HCT116 (cell line): Measurements from ENCODE around the gene SYNDIG1. TPM values are rescaled to one million over a fixed set of nuclear protein-coding genes. Genes with fewer than 3 reads are reported as not detected.

ENCODE experiments used
- ATAC-seq: fragments of 200-7000 bp; cut with Tn5 transposase; 2 replicates; pipeline ENCODE4 v1.9.1; 2020; ENCODE audit warnings: mild to moderate bottlenecking, moderate library complexity
- BruUV-seq: library from RNA; stranded (reverse); fragments of 400-500 nt; replicated peaks from 2 replicates; lab custom pipeline; 2021; lab: Mats Ljungman, UMichigan
- CTCF ChIA-PET: fragments of 300-600 bp; sonication (Branson Sonifier 250); formaldehyde crosslinking; loops from one replicate; lab custom pipeline; 2021; ENCODE audit warnings: antibody characterized with exemption; lab: Charles Lee
- POLR2A ChIA-PET: fragments of 300-600, 350-600 bp; sonication (Branson Sonifier 250); formaldehyde crosslinking; loops from one replicate; lab custom pipeline; 2021; ENCODE audit warnings: antibody characterized with exemption; lab: Charles Lee
- RAD21 ChIA-PET, 2 experiments: fragments of 300-600 bp; sonication (Branson Sonifier 250); formaldehyde crosslinking; loops; one replicate each; lab custom pipeline; 2023; ENCODE audit warnings: low total read pairs in 2 of 2; ENCODE audit not compliant: uncharacterized antibody in 2 of 2, unreplicated experiment in 2 of 2, low non-redundant PET in 1 of 2; lab: Charles Lee
- DNase-seq: peaks from one replicate; pipeline ENCODE4 v3.0.0-alpha.2; 2010; ENCODE audit warnings: low read depth, low spot score
- H2AFZ ChIP-seq: fragments of 200-600 bp; shearing (Covaris generic), sonication (generic); 2 replicates; pipeline ENCODE4 v1.6.1; 2017; ENCODE audit warnings: low read depth, mixed run types, mixed read lengths, antibody characterized with exemption, low read length; ENCODE audit not compliant: poor library complexity, severe bottlenecking
- H3K27ac ChIP-seq: 2 replicates; pipeline ENCODE4 v1.5.1; 2012; ENCODE audit warnings: low read depth, low read length
- H3K27me3 ChIP-seq: fragments of 200-600 bp; sonication (generic); 2 replicates; pipeline ENCODE4 v1.6.1; 2016; ENCODE audit warnings: mixed run types, low read length, mixed read lengths; ENCODE audit not compliant: insufficient read depth
- H3K36me3 ChIP-seq, 2 experiments: fragments of 200-500 bp in 1 of 2; fragments of 200-600 bp in 1 of 2; sonication (Bioruptor generic) in 1 of 2; sonication (generic) in 1 of 2; 2 replicates each; pipeline versions ENCODE4 v1.5.1 to v1.6.1; 2014 to 2016; ENCODE audit warnings: low read length in 2 of 2, inconsistent platforms in 1 of 2, mixed read lengths in 1 of 2, mixed run types in 1 of 2; ENCODE audit not compliant: insufficient read depth in 2 of 2, control insufficient read depth in 1 of 2
- H3K4me1 ChIP-seq, 2 experiments: fragments of 200-600 bp in 1 of 2; sonication (generic) in 1 of 2; 2 replicates each; pipeline versions ENCODE4 v1.5.1 to v1.6.1; 2012 to 2017; ENCODE audit warnings: low read length in 2 of 2, inconsistent platforms in 1 of 2, mild to moderate bottlenecking in 1 of 2, mixed read lengths in 1 of 2, mixed run types in 1 of 2, moderate library complexity in 1 of 2; ENCODE audit not compliant: insufficient read depth in 2 of 2, control insufficient read depth in 1 of 2
- H3K4me2 ChIP-seq: fragments of 200-600 bp; sonication (generic); 2 replicates; pipeline ENCODE4 v1.6.1; 2017; ENCODE audit warnings: mixed run types, low read length, mixed read lengths
- H3K4me3 ChIP-seq, 2 experiments: fragments of 200-600 bp in 1 of 2; sonication (generic) in 1 of 2; replicated peaks in 1 of 2; 2 replicates each; pipeline ENCODE4 v1.5.1; 2011 to 2016; ENCODE audit warnings: low read length in 2 of 2, control low read depth in 1 of 2, low read depth in 1 of 2, mild to moderate bottlenecking in 1 of 2, mixed read lengths in 1 of 2, mixed run types in 1 of 2
- H3K79me2 ChIP-seq: fragments of 200-600 bp; sonication (generic); 2 replicates; pipeline ENCODE4 v1.6.1; 2017; ENCODE audit warnings: mild to moderate bottlenecking, mixed run types, low read length, moderate library complexity, mixed read lengths; ENCODE audit not compliant: insufficient read depth
- H3K9ac ChIP-seq: fragments of 200-600 bp; sonication (generic); 2 replicates; pipeline ENCODE4 v1.6.1; 2016; ENCODE audit warnings: low read length, mixed read lengths
- H3K9me2 ChIP-seq: fragments of 200-600 bp; sonication (generic), shearing (Covaris generic); 2 replicates; pipeline ENCODE4 v1.6.1; 2017; ENCODE audit warnings: mixed run types, mild to moderate bottlenecking, moderate library complexity; ENCODE audit not compliant: insufficient read depth
- H3K9me3 ChIP-seq, 2 experiments: fragments of 200-500 bp in 1 of 2; fragments of 200-600 bp in 1 of 2; sonication (Bioruptor generic) in 1 of 2; sonication (generic) in 1 of 2; 2 replicates each; pipeline ENCODE4 v1.6.1; 2014 to 2017; ENCODE audit warnings: low read length in 2 of 2, mixed read lengths in 2 of 2, inconsistent platforms in 1 of 2, low read depth in 1 of 2, mild to moderate bottlenecking in 1 of 2, mixed run types in 1 of 2, moderate library complexity in 1 of 2; ENCODE audit not compliant: control insufficient read depth in 1 of 2, insufficient read depth in 1 of 2
- H4K20me1 ChIP-seq: fragments of 200-600 bp; sonication (generic), shearing (Covaris generic); 2 replicates; pipeline ENCODE4 v1.6.1; 2017; ENCODE audit warnings: mixed run types, mild to moderate bottlenecking, moderate library complexity; ENCODE audit not compliant: insufficient read depth
- ATF3 ChIP-seq: IDR thresholded peaks from 2 replicates; pipeline ENCODE4 v1.6.1; 2012
- CBX3 ChIP-seq: IDR thresholded peaks from 2 replicates; pipeline ENCODE4 v1.6.1; 2012; ENCODE audit warnings: low read depth
- CEBPB ChIP-seq: IDR thresholded peaks from 2 replicates; pipeline ENCODE4 v1.6.1; 2012; ENCODE audit warnings: low read depth
- CTCF ChIP-seq, 3 experiments: fragments of 200-600 bp in 1 of 3; sonication (generic) in 1 of 3; IDR thresholded peaks in 2 of 3; conservative IDR thresholded peaks in 1 of 3; 2 replicates each; pipeline ENCODE4 v1.5.1; 2012 to 2017; ENCODE audit warnings: low read depth in 2 of 3, low read length in 2 of 3, antibody characterized with exemption in 1 of 3, borderline replicate concordance in 1 of 3, control low read depth in 1 of 3, mild to moderate bottlenecking in 1 of 3, mixed read lengths in 1 of 3, mixed run types in 1 of 3, moderate library complexity in 1 of 3; ENCODE audit not compliant: insufficient read depth in 1 of 3
- EGR1 ChIP-seq: IDR thresholded peaks from 2 replicates; pipeline ENCODE4 v1.6.1; 2012; ENCODE audit warnings: low read depth
- ELF1 ChIP-seq: IDR thresholded peaks from 2 replicates; pipeline ENCODE4 v1.6.1; 2012; ENCODE audit warnings: low read depth, borderline replicate concordance
- EZH2 ChIP-seq: fragments of 200-600 bp; sonication (generic); IDR thresholded peaks from 2 replicates; pipeline ENCODE4 v1.6.1; 2017; ENCODE audit warnings: antibody characterized with exemption, mixed run types
- EZH2phosphoT487 ChIP-seq: fragments of 200-600 bp; IDR thresholded peaks from 2 replicates; pipeline ENCODE4 v1.6.1; 2018; ENCODE audit warnings: antibody characterized with exemption, borderline replicate concordance
- JUND ChIP-seq: IDR thresholded peaks from 2 replicates; pipeline ENCODE4 v1.6.1; 2012
- POLR2A ChIP-seq: IDR thresholded peaks from 2 replicates; pipeline ENCODE4 v1.7.0; 2011; ENCODE audit warnings: borderline replicate concordance; ENCODE audit not compliant: insufficient read depth, insufficient read length; ENCODE audit errors: extremely low read depth
- RAD21 ChIP-seq: IDR thresholded peaks from 2 replicates; pipeline ENCODE4 v1.6.1; 2012; ENCODE audit warnings: low read depth, mild to moderate bottlenecking
- REST ChIP-seq: IDR thresholded peaks from 2 replicates; pipeline ENCODE4 v1.6.1; 2012; ENCODE audit warnings: low read depth
- SIN3A ChIP-seq: IDR thresholded peaks from 2 replicates; pipeline ENCODE4 v1.6.1; 2012; ENCODE audit warnings: low read depth
- SP1 ChIP-seq: IDR thresholded peaks from 2 replicates; pipeline ENCODE4 v1.6.1; 2012; ENCODE audit warnings: low read depth
- SRF ChIP-seq: IDR thresholded peaks from 2 replicates; pipeline ENCODE4 v1.6.1; 2012; ENCODE audit warnings: low read depth
- TCF7L2 ChIP-seq: IDR thresholded peaks from 2 replicates; pipeline ENCODE4 v1.7.0; 2011; ENCODE audit warnings: borderline replicate concordance, inconsistent platforms; ENCODE audit not compliant: insufficient read depth, insufficient read length; ENCODE audit errors: extremely low read depth
- ZFX ChIP-seq: fragments of 450-650 bp; IDR thresholded peaks from 2 replicates; pipeline ENCODE4 v1.6.1; 2017
- intact Hi-C: fragments of 100-400 bp; cut with micrococcal nuclease; formaldehyde crosslinking; loops from 2 replicates; pipeline ENCODE4 v1.10.0; 2022
- total RNA-seq: library from RNA; stranded (reverse); gene quantifications from one replicate; pipeline ENCODE4 v1.2.1, GENCODE V29; 2021; ENCODE audit not compliant: unreplicated experiment

Gene SYNDIG1
- total RNA-seq, 1 experiment from 2014 or later = not detected

GRCh38 chr20:24493181-24493580 lies 23.8 kb downstream of the SYNDIG1 start:
- Histone ChIP-seq H4K20me1 (no peaks in the 10 kb centered on the region), H3K9me3 (no peaks in the 10 kb centered on the region), H3K27ac (no peak overlapping the region), H3K79me2 (no peaks in the 10 kb centered on the region), H3K27me3 (no peaks in the 10 kb centered on the region), H3K9me2 (no peaks in the 10 kb centered on the region), H2AFZ (no peak overlapping the region), H3K9ac (no peak overlapping the region), H3K36me3 (no peaks in the 10 kb centered on the region), H3K4me1 (no peaks in the 10 kb centered on the region), H3K4me3 (no peak overlapping the region), H3K4me2 (no peak overlapping the region)
- DNase-seq (no peak), ATAC-seq (no peak)
- intact Hi-C loops = no loop called here
- POLR2A ChIA-PET = no interaction called here
- BruUV-seq = no TSS peak
- RAD21 ChIA-PET = no interaction called here
- TF ChIP-seq JUND (no peak), EZH2 (no peak), EZH2phosphoT487 (no peak), CTCF (IDR thresholded peaks at IDR 0.05 in 2 of 3, conservative IDR thresholded peaks at IDR 0.05 in 1 of 3; ENCODE audit: borderline replicate concordance in 1 of 3, insufficient read depth in 1 of 3, low read depth in 2 of 3, low read length in 2 of 3) (no peak), TCF7L2 (no peak), RAD21 (no peak), CEBPB (no peak), ELF1 (no peak), SRF (no peak), POLR2A (no peak), EGR1 (no peak), SP1 (no peak), REST (no peak), ZFX (no peak), ATF3 (no peak), SIN3A (no peak), CBX3 (no peak)
- CTCF ChIA-PET = no interaction called here
